Suppressor macrophage (primary cell): ENCODE measurements around the gene LRIG1.
"Not testable (repeated sequence)": the region's sequence is repeated elsewhere in the genome, so short reads cannot be mapped to it uniquely, and the experiment has no call there.

Experiments
- DNase-seq, 4 experiments: peaks; one replicate each; pipeline ENCODE4 v3.0.0-alpha.2; 2020 to 2022

LRIG1 gene

DNA sequence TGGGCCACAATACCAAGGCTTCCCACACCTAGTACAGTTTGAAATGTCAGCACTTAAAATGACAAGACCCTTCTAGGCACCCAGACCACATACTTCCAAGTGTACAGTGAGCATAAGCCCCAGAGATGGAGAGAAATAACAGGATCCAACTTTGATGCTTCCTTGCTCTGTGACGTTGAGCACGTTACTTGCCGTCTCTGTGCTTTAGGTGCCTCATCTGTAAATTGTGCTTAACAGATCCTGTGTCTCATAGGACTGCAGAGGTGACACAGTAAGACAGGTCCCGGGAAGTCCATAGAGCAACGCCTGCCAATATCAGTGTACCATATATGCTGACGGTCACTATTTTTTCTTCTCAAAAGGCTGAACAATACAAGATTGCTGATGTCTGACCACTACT lies 59.1 kb downstream of the LRIG1 start:
- no peak for DNase-seq

DNA sequence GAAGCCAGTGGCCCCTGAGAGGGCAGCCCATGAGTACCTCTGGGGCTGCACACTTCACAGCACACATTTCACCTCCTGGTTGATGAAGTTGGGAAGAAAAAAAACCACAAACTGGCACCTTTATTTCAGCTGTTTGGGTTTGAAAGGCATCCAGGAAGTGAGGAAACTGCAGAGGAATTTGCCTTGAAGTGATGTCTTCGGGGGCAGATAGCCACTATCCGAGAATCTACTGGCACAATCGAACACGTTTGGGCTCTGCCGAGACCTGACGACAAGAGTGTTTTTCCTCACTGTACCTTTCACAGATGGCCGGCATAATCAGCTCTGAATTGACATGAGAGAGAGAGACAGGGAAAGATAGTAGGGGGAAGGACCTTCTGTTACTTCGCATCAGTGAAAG lies 59.7 kb downstream of the LRIG1 start:
- DNase-seq: no peak

DNA sequence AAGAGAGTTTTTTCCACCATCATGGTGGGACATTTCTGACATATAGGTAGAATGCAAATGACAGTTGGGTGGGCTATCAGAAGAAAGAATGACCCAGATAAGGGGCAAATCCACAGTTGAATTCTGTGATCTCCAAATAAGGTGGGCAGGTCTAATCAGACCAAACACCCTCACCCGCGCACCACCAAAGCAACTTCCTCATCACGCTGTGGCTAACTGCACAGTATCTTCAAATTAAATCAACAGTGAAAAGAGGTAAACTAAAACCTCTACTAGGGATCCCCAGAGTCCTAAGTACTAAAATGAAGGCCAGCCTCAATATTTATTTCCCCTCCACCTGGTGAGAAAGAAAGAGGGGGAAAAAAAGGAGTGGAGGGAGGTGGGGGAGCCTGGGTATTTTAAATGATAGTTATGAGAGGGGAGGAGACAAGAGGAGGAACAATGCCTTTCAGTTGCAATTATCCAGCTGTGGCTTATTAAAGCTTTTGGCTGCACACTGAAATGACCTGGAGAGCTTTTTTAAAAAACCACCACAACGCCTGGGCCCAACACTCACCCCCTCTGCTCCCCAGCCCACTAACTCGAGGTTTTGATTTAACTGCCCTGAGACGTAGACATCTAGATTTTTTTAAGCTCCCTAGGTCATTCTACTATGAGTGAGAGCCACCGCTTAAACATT lies 61.0 kb downstream of the LRIG1 start:
- peak; percentile 15 to 40 (median 24) for DNase-seq

DNA sequence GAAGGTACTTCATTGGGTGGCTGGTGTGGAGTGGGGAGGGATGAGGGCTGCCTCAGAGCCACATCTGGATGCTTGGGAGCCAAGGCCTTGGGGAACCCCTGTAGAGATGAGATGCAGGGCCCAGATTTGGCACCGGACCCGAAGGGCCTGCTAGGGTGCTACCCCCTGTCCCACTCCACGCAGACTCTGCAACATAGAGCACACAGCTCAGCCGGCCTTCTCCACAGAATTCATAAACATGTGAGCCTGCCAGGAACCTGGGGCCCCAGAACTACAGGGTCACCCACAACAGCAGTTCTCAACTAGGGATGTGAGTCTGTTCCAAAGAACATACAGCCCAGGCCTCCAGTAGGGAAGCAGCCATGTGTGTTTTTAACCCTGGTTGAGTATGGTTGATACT lies 62.8 kb downstream of the LRIG1 start:
- DNase-seq: no peak

DNA sequence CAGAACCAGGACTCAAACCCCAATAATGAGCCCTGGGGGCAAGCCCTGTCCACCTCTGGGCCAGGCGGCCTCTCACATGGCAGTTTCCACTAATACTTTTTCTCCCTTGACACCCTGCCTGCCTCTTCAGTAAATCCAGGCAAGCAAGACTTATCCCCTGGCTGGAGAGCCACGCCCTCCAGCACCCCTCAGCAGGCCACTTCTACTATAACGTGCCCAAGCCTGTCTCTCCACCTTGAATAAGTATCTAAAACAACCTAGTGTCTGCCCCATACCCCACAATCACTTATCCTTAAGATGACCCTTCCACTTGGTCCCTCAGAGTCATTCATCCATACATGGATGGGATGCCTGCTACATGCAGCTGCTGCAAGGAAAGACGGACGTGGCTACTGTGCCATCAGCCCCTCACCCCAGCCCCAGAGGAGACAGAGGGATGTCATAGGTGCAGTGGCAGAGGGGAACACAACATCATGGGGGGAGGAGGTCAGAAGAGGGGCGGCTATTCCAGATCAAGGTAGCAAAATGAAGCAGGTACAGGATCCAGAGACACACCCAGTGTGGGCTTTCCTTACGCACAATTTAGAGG lies 63.4 kb downstream of the LRIG1 start:
- DNase-seq: no peak

DNA sequence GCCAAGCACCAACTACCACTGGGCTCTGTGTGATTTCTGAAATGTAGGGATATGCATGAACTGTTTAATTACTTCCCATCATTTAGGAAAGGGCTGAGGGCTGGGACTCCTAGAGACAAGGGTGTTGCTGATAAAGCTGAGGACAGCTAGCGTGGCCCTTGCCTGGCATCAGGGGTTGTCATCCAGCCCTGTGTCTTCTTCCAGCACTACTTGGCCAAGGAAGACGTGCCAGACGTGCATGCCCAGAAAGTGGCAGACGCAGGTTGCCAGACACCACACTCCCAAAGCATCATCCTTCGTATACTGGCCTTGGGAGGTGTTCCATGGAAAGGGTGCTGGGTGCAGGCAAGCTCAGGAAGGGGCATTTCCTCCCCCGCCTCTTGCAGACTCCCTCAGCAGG lies 64.8 kb downstream of the LRIG1 start:
- DNase-seq: no peak

DNA sequence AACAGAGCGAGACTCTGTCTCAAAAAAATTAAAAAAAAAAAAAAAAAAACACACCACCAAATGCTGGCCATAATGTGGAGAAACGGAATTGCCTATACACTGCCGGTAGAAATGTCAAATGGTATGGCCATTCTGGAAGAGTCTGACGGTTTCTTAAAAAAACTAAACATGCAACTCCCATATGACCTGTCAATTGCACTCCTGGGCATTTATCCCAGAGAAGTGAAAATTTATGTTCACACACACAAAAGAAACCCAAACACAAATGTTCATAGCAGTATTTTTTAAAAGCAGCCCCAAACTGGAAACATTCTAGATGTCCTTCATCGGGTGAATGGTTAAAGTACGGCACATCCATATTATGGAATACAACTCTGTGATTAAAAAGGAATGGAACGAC lies 66.1 kb downstream of the LRIG1 start:
- no peak for DNase-seq

DNA sequence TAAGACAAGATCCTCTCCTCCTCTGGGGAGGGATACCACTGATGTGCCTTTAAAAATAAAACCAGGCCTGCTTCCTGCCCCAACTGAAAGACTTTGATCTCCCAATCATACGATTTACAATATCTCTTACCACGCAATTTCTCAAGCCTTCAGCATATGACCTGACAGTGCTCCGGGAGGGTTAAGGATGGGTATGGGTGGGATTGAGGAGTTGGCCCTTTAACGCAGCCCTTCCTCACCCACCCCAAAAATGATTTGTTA lies 67.4 kb downstream of the LRIG1 start:
- DNase-seq: peak in 1 of 4 experiments; percentile 17

DNA sequence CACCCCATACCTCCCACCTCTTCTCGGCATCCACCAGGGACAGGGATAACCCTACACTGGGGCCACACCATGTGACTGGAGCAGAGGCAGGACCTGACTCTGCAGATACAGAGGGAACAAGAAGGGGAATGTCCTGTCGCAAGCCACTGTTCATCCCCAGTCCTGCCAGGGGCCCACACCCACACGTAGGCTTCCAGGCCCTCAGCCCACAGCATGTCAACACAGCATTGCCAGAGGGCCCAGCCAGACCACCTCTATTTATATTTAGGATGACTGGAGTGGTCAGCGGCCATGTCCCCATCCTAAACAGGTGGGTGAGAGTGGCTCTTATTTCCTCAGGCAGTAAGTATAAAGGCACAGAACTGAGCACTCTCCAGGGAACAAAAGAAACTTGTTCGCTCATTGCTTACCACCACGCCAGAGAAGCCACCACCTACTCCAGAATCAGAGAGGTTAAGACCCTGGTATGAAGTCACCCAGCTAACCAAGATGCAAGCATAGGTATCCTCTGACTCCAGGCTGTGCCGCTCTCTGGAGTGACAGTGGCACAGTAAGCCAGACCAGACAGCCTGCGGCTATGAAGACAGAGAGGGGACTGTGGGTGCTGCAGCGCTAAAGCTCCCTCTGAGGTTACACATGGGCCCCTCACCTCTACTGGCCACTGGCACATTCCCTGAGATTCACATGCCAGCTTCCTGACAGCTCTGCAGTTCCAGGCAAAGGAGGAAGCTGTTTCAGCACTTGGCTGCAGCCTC lies 67.9 kb downstream of the LRIG1 start:
- peak in 1 of 4 experiments; percentile 12 for DNase-seq

DNA sequence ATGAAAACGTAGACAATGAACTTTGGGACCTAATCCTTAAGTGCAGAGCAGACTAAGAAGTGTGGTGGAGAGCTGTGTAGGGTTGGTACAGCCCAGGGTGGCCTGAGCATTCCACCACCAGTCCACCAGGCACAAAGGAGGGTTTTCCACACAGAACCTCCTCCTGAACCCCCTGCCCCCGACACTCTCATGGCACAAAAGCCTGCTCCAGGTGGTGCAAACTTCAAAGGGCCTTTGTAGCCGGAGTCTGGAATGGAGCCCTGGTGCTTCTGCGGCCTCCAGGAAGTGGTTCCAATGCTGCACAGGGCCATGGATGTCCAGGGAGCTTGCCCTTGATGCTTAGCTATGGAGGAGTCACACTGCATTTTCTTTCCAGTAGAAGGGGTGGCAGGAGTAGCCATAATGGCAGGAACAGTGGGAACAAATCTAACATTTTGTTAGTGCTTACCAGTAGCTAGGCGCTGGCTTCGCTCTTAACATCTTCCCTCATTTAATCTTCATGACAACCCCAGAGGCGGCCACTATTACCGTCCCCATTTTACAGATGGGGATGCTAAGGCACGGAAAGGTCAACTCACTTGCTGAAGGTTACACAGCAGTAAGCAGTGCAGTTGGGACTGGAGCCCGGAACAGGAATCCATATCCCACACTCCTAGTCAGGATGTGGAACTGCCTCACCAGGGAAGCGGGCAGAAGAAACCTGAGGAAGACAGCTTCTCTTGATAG lies 68.6 kb downstream of the LRIG1 start:
- DNase-seq: no peak

DNA sequence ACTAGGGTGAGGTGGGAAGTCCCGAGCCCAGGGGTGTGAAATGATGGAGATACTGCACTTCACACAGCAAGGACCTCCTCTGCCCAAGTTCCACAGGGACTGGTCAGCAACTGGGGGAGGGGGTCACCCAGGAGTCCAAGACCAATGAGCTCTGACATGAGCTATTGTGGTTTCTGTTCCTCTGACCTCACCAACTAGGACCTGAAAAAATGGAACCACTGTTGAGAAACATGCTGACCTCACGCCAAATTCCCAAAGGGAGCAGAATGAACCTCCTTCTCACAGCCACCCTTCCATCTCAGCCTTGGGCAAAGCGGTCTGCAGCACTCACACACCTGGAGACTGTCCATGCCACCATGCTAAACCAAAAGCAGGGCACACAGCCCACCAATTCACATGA lies 69.3 kb downstream of the LRIG1 start:
- no peak for DNase-seq

DNA sequence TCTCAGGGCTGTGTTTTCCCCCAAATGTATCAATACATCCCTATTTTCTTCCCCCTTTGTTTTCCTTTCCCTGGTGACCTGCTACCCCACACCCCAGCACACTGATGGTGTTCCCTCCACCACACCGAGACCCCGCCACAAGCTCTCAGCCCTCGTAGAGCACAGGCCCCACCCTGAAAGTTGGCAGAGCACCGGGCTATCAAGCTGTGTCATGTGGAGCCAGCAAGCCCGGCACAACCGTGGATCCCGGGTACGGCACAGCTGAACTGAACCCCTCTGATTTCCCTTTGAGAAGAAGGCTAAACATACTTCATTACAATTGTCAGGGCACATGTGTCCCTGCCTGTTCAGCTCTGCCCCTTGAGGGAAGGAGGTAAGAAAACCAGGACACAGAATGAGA lies 69.9 kb downstream of the LRIG1 start:
- no peak for DNase-seq

DNA sequence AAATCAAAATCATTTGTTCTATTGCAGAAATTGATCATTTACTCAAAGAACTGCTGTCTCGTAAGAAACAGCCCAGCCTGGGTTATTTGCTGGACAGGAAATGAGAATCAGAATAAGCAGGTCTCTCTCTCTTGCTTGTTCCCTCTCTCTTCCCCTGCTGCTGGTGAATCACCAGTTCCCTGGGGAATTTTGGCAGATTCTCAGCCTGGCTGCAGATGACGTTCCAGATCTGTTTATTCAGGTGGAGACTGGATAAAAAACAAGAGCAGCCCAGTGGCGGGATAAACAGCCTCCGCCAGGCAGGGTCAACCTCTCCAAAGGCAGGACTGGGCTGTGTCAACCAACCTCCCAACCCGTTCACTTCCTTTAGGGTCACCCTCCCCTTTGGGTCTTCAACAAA lies 72.1 kb downstream of the LRIG1 start:
- DNase-seq: no peak

DNA sequence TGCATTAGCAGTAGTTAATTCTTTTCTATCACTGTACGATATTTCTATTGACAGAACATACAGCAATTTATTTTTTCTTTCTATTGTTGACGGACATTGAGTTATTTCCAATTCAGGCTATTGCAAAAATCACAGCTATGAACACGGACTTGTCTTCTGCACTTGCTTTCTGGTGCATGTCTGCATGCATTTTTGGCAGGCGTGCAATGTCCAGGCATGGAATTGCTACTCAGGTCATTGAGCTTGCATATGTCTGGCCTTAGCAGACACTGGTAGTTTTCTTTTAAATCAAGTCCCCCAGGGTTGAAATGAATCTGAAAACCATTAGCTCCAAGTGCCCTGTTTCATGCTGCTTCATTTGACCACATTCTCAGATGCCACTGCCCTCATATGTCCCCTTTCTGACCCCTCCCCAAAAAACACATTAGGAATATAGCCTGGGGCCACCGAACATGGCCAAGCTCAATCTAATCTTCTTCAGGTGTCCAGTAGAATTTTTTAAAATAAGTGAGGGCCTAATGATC lies 72.8 kb downstream of the LRIG1 start:
- no peak for DNase-seq

DNA sequence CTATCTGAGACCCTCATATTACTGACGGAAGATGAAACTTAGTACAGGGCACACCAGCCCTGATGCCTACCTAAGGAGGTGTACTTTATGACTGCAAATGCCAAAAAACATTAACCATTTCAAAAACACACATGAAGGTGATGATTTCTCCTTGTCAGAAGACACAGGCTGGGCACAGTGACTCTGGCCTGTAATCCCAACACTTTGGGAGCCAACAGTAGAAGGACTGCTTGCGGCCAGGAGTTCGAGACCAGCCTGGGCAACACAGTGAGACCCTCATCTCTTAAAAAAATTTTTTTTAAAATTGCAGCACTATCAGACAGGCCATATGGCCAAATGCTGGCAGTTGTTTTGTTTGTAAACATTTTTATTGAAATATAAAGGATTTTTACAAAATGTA lies 73.5 kb downstream of the LRIG1 start:
- DNase-seq: no peak

DNA sequence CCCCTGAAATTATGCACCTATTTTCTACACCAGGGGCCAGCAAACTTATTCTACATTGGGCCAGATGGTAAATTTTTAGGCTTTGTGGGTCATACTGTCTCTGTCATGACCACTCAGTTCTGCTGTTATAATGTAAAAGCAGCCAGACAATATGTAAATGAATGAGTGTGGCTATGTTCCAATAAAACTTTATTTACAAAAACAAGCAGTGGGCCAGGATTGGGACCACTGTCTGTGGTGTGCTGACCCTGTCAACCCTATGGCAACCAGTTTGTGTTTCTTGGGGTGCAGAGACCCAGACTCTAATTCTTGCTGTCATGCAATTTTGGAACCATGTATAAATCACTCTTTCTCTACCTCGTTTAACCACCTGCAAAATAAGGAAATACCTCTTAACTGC lies 74.7 kb downstream of the LRIG1 start:
- DNase-seq: no peak

DNA sequence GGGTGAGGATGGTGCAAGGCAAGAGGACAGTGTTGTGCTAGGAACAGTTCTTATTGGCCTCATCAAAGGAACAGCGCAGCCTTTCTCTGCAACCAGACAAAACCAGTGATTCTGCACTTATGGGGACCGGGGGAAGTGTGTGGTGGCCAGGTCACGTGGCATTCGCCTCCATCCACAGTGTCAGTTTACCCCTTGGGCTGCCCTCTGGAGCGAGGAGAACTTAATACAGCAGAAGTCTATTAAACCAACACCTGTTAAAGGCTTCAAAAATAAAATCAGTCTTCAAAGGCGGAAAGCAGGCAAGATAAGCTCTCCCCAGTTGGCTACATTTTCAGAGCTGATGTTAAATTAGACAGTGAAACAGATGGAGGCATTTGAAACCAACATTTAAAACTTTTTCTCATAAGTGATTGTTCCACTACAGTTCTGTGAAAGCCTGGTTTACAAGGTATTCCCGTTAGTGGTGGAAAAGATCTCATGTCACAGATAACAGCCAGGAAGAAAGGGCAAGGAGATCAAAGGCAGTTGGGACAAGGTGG lies 75.2 kb downstream of the LRIG1 start:
- no peak for DNase-seq

DNA sequence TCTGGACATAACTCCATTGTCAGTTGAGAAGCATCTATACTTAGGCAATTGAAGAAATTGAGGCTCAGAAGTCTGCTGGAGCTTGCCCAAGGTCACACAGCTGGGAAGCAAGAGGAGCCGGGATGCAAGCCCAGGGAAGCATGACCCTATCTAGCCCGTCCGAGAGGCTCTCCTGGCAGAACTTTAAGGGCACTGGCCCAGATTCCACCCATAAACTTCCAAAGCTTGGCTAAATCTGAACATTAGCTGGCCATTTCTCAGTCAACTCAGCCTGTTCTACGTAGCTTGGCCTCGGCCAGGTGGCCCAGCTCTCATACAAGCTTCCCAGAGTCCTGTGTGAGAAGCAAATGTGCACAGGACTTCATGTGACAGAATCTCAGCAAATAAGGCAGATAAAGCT lies 75.8 kb downstream of the LRIG1 start:
- no peak for DNase-seq

DNA sequence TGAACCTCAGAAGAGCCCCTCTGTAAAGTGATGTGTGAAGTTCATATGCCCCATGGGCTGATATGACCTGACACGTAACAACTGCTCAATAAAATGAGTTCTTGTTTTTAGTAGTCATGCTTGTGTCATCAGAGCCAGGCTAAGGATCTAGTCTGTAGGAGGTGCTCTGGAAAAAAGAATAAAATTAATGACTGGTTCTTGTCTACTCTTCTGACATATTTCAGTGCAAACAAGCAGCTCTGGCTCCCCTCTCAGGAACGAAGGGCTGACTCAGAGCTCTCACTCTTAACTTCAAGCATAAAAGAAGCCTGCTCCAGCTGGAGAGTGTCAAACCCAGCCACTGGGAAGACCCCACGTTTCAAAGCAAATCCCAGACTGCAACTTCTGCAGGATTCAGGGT lies 77.0 kb downstream of the LRIG1 start:
- DNase-seq: no peak

DNA sequence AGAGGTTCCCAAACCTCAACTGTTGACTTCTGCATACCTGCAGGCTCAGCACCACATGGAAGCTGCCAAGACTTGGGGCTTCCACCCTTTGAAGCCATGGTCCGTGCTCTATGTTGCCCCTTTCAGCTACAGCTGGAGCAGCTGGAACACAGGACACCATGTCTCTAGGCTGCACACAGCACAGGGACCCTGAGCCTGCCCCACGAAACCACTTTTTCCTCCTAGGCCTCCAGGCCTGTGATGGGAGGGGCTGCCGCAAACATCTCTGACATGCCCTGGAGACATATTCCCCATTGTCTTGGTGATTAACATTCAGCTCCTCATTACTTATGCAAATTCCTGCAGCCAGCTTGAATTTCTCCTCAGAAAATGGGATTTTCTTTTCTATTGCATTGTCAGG lies 78.9 kb downstream of the LRIG1 start:
- not testable (repeated sequence) for DNase-seq

DNA sequence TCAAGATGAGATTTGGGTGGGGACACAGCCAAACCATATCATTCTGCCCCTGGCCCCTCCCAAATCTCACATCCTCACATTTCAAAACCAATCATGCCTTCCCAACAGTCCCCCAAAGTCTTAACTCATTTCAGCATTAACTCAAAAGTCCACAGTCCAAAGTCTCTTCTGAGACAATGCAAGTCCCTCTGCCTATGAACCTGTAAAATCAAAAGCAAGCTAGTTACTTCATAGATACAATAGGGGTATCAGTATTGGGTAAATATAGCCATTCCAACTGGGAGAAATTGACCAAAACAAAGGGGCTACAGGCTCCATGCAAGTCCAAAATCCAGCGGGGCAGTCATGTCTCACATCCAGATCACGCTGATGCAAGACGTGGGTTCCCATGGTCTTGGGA lies 79.7 kb downstream of the LRIG1 start:
- DNase-seq: not testable (repeated sequence)

DNA sequence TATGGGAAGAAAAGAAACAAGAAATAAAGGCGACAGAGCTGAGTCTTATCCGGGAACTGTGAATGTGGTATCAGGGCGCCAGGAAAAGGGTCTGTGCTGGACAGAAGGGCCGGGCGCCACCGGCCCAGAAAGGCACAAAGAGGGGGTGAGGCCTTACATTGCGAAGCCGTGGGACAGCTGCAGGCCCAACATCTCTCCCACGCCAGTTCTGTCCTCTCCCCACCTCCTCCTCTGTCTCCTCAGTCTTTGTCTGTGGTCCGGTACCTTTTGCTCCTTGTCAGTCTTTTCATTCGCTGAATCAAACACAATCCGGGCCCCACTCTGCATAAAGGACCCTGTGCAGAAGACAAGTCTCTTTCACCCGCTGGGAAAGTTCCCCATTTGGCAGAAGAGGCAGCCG lies 81.8 kb downstream of the LRIG1 start:
- no peak for DNase-seq

DNA sequence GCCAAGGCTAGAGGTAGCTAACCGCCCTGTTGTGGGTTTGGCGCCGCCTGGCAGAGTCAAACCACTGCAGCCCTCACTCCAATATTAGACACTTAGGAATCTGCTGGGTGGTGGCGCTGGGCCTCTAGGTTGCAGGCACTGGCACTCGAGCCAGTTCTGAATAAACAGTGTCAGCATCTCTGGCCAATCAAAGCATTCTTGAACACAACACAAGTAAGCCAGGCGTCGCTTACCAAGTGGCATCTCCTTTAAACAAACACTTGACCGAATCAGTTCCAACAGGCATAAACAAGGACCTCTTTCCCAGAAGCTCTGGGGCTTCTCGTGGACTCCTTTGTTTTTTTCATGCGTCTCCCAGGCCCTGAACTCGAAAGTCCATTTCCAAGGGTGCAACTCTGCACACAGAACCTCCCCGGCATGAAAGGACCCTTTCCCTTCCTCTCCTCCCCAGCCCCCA lies 82.3 kb downstream of the LRIG1 start:
- no peak for DNase-seq
